HG03469 (cell line): Measurements from ENCODE around the gene ELF1.

Source experiments
- ATAC-seq: cut with Tn5 transposase; IDR thresholded peaks from one replicate; pipeline ENCODE4 v1.9.1; 2021; ENCODE audit warnings: mild to moderate bottlenecking, moderate library complexity, moderate number of reproducible peaks; ENCODE audit not compliant: unreplicated experiment

ELF1 gene

GRCh38 chr13:41019011-41019487 lies at the start of gene ELF1:
ELF1 (minus strand) TSS chr13:41019316; CDS start chr13:40982054, 37,262 bp downstream.
- ATAC-seq, result peak; percentile 83

- no peak for ATAC-seq
Measured at GRCh38 chr13:41065078-41065477, 46.0 kb upstream of the ELF1 start.

DNA sequence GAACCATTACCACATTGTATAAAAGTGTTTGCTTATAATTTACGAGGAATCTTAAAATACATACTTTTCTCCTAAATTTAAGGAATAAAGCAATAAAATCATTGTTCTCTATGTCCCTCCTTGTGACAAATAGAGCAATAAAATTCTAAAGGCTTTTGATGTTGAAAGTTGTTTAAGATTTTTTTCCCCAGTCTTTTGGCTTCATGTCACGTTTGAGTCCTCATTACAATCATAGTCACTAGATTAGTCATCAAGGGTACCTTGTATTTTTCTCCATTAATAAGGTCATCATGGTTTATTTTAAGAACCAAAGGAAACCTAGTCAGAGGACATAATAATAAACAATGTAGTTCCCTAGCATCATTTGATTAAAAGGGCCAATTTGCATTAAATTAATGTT lies 45.4 kb upstream of the ELF1 start:
- no peak for ATAC-seq

GRCh38 chr13:41061914-41062837 lies 43.1 kb upstream of the ELF1 start:
- peak; percentile 16 for ATAC-seq

DNA sequence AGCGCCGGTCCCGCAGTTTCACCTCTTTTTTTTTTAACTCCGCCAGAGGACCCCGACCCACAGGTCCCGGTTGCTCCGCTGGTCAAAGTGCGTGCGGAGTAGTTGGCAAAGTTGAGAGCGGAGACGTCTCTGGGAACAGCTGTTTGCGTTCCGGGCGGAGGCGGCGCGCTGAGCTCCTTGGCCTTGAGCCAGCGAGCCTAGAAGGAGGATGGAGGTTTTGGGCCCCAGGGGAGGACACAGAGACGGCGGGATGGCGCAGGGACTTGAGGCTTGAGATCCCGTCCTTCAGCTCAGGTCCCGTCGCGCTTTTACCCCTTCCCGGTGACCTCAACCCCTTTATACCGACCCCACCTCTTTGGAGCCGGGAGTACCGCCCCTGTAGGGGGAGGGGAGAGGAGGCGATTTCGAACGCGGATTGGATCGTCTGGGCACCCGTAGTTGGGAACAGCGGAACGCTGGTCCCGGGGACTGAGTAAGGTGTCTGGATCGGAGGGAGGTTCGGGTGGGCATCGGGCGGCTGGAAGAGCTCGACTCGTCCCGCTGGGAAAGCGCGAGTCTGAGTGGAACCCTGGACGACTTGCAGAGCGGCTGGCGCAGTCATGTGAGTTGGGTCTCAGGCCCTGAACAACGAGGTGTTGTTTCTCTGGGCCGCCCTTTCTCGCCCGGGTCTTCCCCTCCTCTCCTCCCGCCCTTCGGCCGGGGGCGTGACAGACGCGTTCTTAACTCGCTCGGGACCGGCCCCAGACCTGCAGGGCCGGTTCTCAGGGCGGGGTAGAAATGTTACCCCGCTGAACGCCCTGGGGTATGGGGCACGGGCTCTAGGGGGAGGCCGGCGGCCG lies 42.2 kb upstream of the ELF1 start, which contains the start of gene WBP4:
Gene WBP4, plus strand, starts transcription at position 435 of the 839 bp plus-strand sequence. Its CDS starts 165 bp downstream, at position 600.
- ATAC-seq, result peak; percentile 55

- peak; percentile 14 for ATAC-seq
Measured at GRCh38 chr13:41060724-41061074, 41.6 kb upstream of the ELF1 start.

GRCh38 chr13:41060082-41060723 lies 41.1 kb upstream of the ELF1 start:
- ATAC-seq, result no peak

DNA sequence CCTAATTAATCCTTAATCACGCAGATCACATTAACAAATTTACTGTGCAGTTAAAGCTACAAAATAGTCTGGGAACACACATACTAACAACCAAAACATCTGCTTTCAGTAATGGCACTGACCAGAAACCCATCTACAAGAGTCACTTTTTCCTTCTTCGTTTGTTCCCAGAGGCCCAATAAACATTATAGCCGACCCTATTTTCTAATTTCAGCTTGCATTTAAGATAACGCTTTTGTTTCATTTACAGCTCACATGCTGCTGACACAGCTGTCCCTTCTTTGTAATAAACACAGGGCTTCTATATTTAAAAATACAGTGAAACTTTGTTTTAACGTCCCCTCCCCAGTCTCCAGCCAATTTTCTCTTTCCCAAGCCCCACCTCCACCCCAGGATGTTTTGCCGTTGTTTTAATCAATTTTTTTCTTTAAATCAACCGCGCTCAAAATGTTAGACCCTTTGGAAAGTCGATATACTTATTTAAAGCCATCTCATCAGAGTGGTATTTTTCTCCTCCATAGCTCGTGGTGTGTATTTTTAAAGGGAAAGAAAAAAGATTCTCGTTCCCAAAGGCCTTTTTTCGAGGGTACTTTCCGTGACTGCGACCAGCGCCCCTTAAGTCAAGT lies 40.5 kb upstream of the ELF1 start:
- ATAC-seq, result no peak

- ATAC-seq, result no peak
Measured at GRCh38 chr13:41058295-41059070, 39.4 kb upstream of the ELF1 start.

GRCh38 chr13:41056826-41057711 lies 38.0 kb upstream of the ELF1 start:
- ATAC-seq, result no peak

DNA sequence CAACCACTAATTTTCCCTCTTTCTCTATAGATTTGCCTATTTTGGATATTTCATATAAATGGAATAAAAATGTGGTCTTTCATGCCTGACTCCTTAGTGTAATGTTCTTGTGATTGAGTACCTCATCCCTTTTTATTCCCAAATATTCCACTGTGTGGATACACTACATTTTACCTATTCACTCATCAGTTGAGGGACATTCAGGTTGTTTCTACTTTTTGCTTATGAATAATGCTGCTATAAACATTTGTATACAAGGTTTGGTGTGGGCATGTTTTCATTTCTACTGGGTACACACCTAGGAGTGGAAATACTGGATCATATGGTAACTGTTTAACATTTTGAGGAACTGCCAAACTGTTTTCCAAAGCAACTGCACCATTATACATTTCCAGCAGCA lies 37.1 kb upstream of the ELF1 start:
- no peak for ATAC-seq

GRCh38 chr13:41054919-41055619 lies 36.0 kb upstream of the ELF1 start:
- ATAC-seq, result no peak

DNA sequence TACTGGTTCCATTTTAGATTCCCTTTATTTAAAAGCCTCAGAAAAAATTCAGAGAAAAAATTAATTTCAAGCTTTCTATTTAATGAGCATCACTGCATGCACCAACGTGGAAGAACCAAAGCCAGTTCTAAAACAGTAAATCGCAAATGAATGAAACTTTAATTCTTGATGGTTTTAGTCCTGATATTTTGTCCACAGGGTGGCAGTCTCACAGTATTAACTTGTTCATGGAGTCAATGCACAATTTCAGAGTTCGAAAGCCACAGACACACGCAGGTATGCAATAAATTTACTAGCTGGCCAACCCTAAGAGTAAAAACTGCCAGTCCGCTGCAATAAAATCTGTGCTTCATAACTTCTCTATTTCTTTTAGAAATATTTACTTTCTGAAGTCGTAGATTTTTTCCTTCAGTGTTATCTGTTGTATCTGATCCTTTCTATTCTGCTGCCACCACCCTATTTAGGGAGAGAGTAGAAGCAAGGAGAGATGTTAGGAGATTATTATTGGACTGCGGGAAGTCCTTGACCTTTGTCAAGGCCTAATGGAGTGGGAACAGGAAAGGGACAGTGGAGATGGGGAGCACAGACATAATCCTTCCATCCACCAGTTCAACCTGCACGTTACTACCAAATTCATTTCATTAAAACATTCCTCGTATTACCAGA lies 35.2 kb upstream of the ELF1 start:
- ATAC-seq, result no peak

DNA sequence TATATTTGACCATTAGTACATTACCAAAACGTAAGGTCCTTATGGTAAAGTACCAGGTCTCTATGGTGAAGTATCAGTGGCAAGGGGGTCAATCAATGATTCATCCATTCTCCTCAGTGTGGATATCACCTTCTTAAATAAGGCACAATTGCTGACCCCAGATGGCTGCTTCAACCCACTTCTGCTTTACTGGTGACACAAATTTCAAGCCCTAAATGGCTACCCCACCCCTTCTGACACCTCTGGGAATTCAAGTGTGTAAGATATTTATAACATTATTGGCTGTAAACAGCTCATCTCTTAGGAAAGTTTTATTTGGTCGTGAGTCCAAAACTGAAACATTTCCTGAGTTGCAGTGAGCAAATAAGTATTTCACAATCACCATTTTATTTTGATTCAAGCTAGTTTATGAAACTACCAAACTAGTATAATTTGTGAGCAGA lies 34.3 kb upstream of the ELF1 start:
- ATAC-seq, result peak; percentile 59

- no peak for ATAC-seq
Measured at GRCh38 chr13:41052441-41052840, 33.3 kb upstream of the ELF1 start.

GRCh38 chr13:41049480-41050440 lies 30.6 kb upstream of the ELF1 start:
- ATAC-seq, result no peak
